GM23338 (cell line): ENCODE data around the gene PGS1.

ENCODE experiments used
- CREB1 ChIP-seq: fragments of 250-450 bp; sonication (Bioruptor Pico); IDR thresholded peaks from 2 replicates; pipeline ENCODE4 v1.5.0; 2020; ENCODE audit warnings: low read depth, mild to moderate bottlenecking, moderate library complexity
- CTCF ChIP-seq, 2 experiments: fragments of 200-600 bp in 1 of 2; sonication (generic) in 1 of 2; conservative IDR thresholded peaks; 2 replicates each; pipeline versions ENCODE4 v1.5.1 to v1.6.1; 2016 to 2017; ENCODE audit warnings: antibody characterized with exemption in 2 of 2, low read depth in 2 of 2, mild to moderate bottlenecking in 2 of 2, moderate library complexity in 1 of 2
- EZH2 ChIP-seq: fragments of 200-600 bp; sonication (generic); IDR thresholded peaks from one replicate; pipeline ENCODE4 v1.8.0; 2017; ENCODE audit warnings: antibody characterized with exemption, mild to moderate bottlenecking, low read depth; ENCODE audit not compliant: unreplicated experiment
- EZH2phosphoT487 ChIP-seq: fragments of 200-600 bp; sonication (generic); IDR thresholded peaks from one replicate; pipeline ENCODE4 v1.8.1; 2018; ENCODE audit warnings: antibody characterized with exemption; ENCODE audit not compliant: unreplicated experiment
- JUNB ChIP-seq: IDR thresholded peaks from one replicate; pipeline ENCODE4 v1.6.1; 2016; ENCODE audit warnings: antibody characterized with exemption; ENCODE audit not compliant: unreplicated experiment
- POLR2AphosphoS5 ChIP-seq: IDR thresholded peaks from 2 replicates; pipeline ENCODE4 v1.6.1; 2016; ENCODE audit warnings: antibody characterized with exemption, low read depth
- ZNF114 ChIP-seq: fragments of 250-450 bp; sonication (Bioruptor Pico); IDR thresholded peaks from 2 replicates; pipeline ENCODE4 v1.5.0; 2020; ENCODE audit warnings: mild to moderate bottlenecking, moderate library complexity
- ZNF331 ChIP-seq: fragments of 250-450 bp; sonication (Bioruptor Pico); IDR thresholded peaks from 2 replicates; pipeline ENCODE4 v1.5.0; 2020; ENCODE audit warnings: low read depth, mild to moderate bottlenecking, moderate library complexity
- ZNF462 ChIP-seq: fragments of 250-450 bp; sonication (Bioruptor Pico); IDR thresholded peaks from 2 replicates; pipeline ENCODE4 v1.5.0; 2020; ENCODE audit warnings: mild to moderate bottlenecking, moderate library complexity
- TF ChIP-seq, protein P1 (sequence below): IDR thresholded peaks from one replicate; pipeline ENCODE4 v1.6.1; 2018; ENCODE audit warnings: antibody characterized with exemption; ENCODE audit not compliant: unreplicated experiment

DNA sequence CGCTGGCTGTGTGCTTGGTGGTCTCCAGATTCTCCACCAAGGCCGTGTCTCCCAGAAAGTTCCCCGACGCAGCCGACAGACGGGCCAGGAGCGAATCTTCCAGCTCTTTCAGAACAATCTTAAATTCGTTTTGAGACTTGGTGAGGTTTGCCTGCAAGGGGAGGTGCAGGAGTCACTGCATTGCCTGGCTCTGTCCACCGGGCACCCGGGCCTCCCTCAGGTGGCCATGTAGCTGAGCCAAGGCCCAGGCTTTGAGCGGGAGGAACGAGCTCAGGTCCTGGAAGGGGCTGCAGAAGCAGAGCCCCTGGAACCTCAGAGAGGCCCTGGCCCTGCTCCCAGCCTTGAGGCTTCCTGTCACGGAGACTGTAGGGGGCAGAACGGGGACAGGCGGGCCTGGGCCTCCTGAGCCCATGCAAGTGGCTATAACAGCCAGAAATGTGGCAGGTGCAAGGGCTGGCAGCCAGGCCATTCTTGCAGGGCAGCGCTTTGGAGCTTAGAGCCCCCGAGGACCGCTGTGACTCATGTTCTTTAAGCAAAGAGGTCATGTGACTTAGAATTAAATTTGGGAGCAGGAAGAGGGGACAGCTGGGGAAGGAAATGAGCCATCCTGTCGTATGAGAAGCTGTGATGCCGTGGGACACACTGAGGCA lies 72.4 kb downstream of the PGS1 start:
- TF ChIP-seq EZH2 (no peak), CTCF (conservative IDR thresholded peaks at IDR 0.05; ENCODE audit: low read depth in 2 of 2) (peak in 1 of 2 experiments; percentile 31; a peak in 2 of 4 replicates), EZH2phosphoT487 (no peak), POLR2AphosphoS5 (no peak), JUNB (no peak), CREB1 (CRISPR knock-in tag) (no peak), ZNF462 (CRISPR knock-in tag) (no peak), ZNF331 (CRISPR knock-in tag) (no peak), ZNF114 (no peak)
- TF ChIP-seq, protein P1, sequence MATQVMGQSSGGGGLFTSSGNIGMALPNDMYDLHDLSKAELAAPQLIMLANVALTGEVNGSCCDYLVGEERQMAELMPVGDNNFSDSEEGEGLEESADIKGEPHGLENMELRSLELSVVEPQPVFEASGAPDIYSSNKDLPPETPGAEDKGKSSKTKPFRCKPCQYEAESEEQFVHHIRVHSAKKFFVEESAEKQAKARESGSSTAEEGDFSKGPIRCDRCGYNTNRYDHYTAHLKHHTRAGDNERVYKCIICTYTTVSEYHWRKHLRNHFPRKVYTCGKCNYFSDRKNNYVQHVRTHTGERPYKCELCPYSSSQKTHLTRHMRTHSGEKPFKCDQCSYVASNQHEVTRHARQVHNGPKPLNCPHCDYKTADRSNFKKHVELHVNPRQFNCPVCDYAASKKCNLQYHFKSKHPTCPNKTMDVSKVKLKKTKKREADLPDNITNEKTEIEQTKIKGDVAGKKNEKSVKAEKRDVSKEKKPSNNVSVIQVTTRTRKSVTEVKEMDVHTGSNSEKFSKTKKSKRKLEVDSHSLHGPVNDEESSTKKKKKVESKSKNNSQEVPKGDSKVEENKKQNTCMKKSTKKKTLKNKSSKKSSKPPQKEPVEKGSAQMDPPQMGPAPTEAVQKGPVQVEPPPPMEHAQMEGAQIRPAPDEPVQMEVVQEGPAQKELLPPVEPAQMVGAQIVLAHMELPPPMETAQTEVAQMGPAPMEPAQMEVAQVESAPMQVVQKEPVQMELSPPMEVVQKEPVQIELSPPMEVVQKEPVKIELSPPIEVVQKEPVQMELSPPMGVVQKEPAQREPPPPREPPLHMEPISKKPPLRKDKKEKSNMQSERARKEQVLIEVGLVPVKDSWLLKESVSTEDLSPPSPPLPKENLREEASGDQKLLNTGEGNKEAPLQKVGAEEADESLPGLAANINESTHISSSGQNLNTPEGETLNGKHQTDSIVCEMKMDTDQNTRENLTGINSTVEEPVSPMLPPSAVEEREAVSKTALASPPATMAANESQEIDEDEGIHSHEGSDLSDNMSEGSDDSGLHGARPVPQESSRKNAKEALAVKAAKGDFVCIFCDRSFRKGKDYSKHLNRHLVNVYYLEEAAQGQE: no peak
